Bone marrow (tissue), 2 donors: Measurements from ENCODE around the gene CEP128.

ENCODE experiments used
- DNase-seq, 2 donors: peaks; one replicate each; lab custom pipeline; 2025; lab: John Stamatoyannopoulos, UW

The CEP128 gene

GRCh38 chr14:80544366-80544765 lies 397.2 kb downstream of the CEP128 start:
- DNase-seq = no peak

- no peak for DNase-seq
These were observed 398.3 kb downstream of the CEP128 start for GRCh38 chr14:80543211-80543610.

- no peak for DNase-seq
These were observed 402.7 kb downstream of the CEP128 start for GRCh38 chr14:80538633-80539375.

GRCh38 chr14:80537626-80538025 lies 403.9 kb downstream of the CEP128 start:
- no peak for DNase-seq

GRCh38 chr14:80536456-80536855 lies 405.1 kb downstream of the CEP128 start:
- DNase-seq = no peak

GRCh38 chr14:80535171-80535570 lies 406.4 kb downstream of the CEP128 start:
- DNase-seq = no peak

- no peak for DNase-seq
These were observed 417.9 kb downstream of the CEP128 start for GRCh38 chr14:80523518-80524117.

- no peak for DNase-seq
These were observed 418.6 kb downstream of the CEP128 start for GRCh38 chr14:80522936-80523335.

GRCh38 chr14:80522411-80522810 lies 419.1 kb downstream of the CEP128 start:
- DNase-seq = no peak

GRCh38 chr14:80521456-80521855 lies 420.1 kb downstream of the CEP128 start:
- DNase-seq = no peak

GRCh38 chr14:80519002-80519401 lies 422.5 kb downstream of the CEP128 start:
- DNase-seq = no peak

GRCh38 chr14:80518173-80518572 lies 423.4 kb downstream of the CEP128 start:
- DNase-seq = no peak

- no peak for DNase-seq
These were observed 434.2 kb downstream of the CEP128 start for GRCh38 chr14:80507292-80507869.

GRCh38 chr14:80504781-80505180 lies 436.8 kb downstream of the CEP128 start:
- DNase-seq = no peak

- DNase-seq = no peak
These were observed 443.0 kb downstream of the CEP128 start for GRCh38 chr14:80498533-80498932.

GRCh38 chr14:80496090-80496489 lies 445.4 kb downstream of the CEP128 start:
- no peak for DNase-seq

- DNase-seq = no peak
These were observed 446.8 kb downstream of the CEP128 start for GRCh38 chr14:80494769-80495168.

- no peak for DNase-seq
These were observed 447.9 kb downstream of the CEP128 start for GRCh38 chr14:80493620-80494019.

- DNase-seq = no peak
These were observed 449.9 kb downstream of the CEP128 start for GRCh38 chr14:80491650-80492049.

- DNase-seq = no peak
These were observed 450.4 kb downstream of the CEP128 start for GRCh38 chr14:80491131-80491530.

- no peak for DNase-seq
These were observed 452.0 kb downstream of the CEP128 start for GRCh38 chr14:80489513-80489912.

GRCh38 chr14:80485764-80486163 lies 455.8 kb downstream of the CEP128 start:
- no peak for DNase-seq

- no peak for DNase-seq
These were observed 458.2 kb downstream of the CEP128 start for GRCh38 chr14:80483331-80483730.
